Breast epithelium (tissue), 4 donors: ENCODE results near the gene GGPS1. TPM values are rescaled to one million over a fixed set of nuclear protein-coding genes. Genes with fewer than 3 reads are reported as not detected.

Source experiments
- DNase-seq, 2 donors: peaks; one replicate each; pipeline ENCODE4 v3.0.0-alpha.2; 2019; ENCODE audit warnings: low spot score in 2 of 2
- H3K27ac ChIP-seq, 2 donors: fragments of 200-600 bp; sonication (generic) in 1 of 2; one replicate each; pipeline ENCODE4 v1.5.1; 2016 to 2019; ENCODE audit warnings: mild to moderate bottlenecking in 1 of 2
- H3K27me3 ChIP-seq, 2 donors: fragments of 200-600 bp; sonication (generic) in 1 of 2; one replicate each; pipeline versions ENCODE4 v1.5.1 to v1.6.0; 2017 to 2019; ENCODE audit warnings: control low read depth in 1 of 2, mild to moderate bottlenecking in 1 of 2
- H3K36me3 ChIP-seq: fragments of 200-600 bp; one replicate; pipeline ENCODE4 v1.5.1; 2019
- H3K4me1 ChIP-seq, 2 donors: fragments of 200-600 bp; sonication (generic); one replicate each; pipeline ENCODE4 v1.5.1; 2016 to 2019; ENCODE audit warnings: control low read depth in 1 of 2
- H3K4me3 ChIP-seq, 3 donors: fragments of 200-600 bp; sonication (generic); 1 replicate in 2 of 3; 2 replicates in 1 of 3; pipeline ENCODE4 v1.5.1; 2016 to 2019; ENCODE audit warnings: mild to moderate bottlenecking in 3 of 3, moderate library complexity in 2 of 3
- H3K9me3 ChIP-seq, 2 donors: fragments of 200-600 bp; sonication (generic) in 1 of 2; one replicate each; pipeline ENCODE4 v1.5.1; 2016 to 2019; ENCODE audit warnings: control low read depth in 1 of 2
- CTCF ChIP-seq, 3 donors: fragments of 450-650 bp; IDR thresholded peaks; one replicate each; pipeline ENCODE4 v1.5.1; 2016 to 2017; ENCODE audit warnings: antibody characterized with exemption in 3 of 3, mild to moderate bottlenecking in 3 of 3, moderate library complexity in 3 of 3
- POLR2A ChIP-seq: fragments of 450-650 bp; IDR thresholded peaks from one replicate; pipeline ENCODE4 v1.6.1; 2016; ENCODE audit warnings: antibody characterized with exemption, mild to moderate bottlenecking, moderate library complexity
- POLR2AphosphoS5 ChIP-seq, 3 donors: sonication (generic); formaldehyde crosslinking; IDR thresholded peaks; one replicate each; pipeline ENCODE4 v1.6.1; 2017; ENCODE audit warnings: antibody characterized with exemption in 3 of 3
- intact Hi-C: fragments of 100-400 bp; cut with DNase I; formaldehyde crosslinking; loops from one replicate; pipeline ENCODE4 v1.15.1; 2023; ENCODE audit warnings: low total_unique reads
- total RNA-seq, 3 donors: library from RNA; depleted of rRNA; stranded (reverse); fragments of >200 nt; gene quantifications; one replicate each; pipeline ENCODE4 v1.1.0, GENCODE V29; 2016

Gene GGPS1
- total RNA-seq, 3 donors from 2014 or later, result 17.7 to 38.3 (median 22.4) TPM

DNA sequence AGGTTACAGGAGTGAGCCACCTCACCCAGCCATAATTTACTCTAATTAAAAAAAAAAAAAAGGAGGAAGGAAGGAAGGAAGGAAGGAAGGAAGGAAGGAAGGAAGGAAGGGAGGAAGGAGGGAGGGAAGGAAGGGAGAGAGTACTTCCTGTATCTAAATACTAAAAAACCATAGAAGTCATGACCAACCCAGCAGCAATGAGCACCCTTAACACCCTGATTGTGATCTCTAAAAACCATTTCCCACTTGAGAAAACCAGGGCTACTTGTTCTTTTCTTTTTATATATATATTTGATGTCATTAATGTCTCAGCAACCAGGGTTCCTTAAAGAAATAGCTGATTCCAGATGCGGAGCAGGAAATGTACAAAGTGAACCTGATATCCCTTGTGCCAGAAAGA is 31.6 kb upstream of the GGPS1 start:
- H3K4me1 ChIP-seq, result no peaks in the 10 kb centered on the region
- peak overlapping the region; percentile 63 to 69 for H3K27ac ChIP-seq
- TF ChIP-seq POLR2AphosphoS5 (IDR thresholded peaks at IDR 0.05), result no peak
- intact Hi-C loops, result loop anchor here (2.0 kb wide), 1 partner anchor 48 kb away; no protein-coding TSS in a partner anchor
- H3K27me3 ChIP-seq, result no peaks in the 10 kb centered on the region
- no peaks in the 10 kb centered on the region for H3K36me3 ChIP-seq
- no peak for DNase-seq
- no peak overlapping the region for H3K4me3 ChIP-seq
- no peaks in the 10 kb centered on the region for H3K9me3 ChIP-seq

GRCh38 chr1:235297579-235297978 is 30.8 kb upstream of the GGPS1 start:
- no peak for TF ChIP-seq CTCF (IDR thresholded peaks at IDR 0.05)
- TF ChIP-seq POLR2AphosphoS5 (IDR thresholded peaks at IDR 0.05), result no peak
- TF ChIP-seq POLR2A, result no peak
- Histone ChIP-seq H3K9me3 (no peaks in the 10 kb centered on the region), H3K27ac (no peak overlapping the region), H3K36me3 (no peaks in the 10 kb centered on the region), H3K4me3 (no peak overlapping the region), H3K4me1 (no peaks in the 10 kb centered on the region), H3K27me3 (no peaks in the 10 kb centered on the region)
- DNase-seq, result no peak
- intact Hi-C loops, result loop anchor here (2.0 kb wide), 1 partner anchor 49 kb away; no protein-coding TSS in a partner anchor

DNA sequence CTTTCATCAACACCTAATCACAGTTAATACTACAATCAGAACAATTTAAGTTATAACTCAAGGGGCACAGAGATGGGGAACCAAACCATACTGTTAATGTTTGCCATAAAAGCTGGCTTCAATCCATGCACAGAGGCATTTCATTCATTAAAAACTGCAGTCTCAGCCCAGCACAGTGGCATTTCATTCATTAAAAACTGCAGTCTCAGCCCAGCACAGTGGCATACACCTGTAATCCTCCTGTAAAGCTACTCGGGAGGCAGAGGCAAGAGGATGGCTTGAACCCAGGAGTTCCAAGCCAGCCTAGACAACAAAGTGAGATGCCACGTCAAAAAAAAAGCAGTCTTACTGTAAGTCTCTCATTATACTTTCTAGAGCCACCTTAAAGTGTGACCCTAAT is 29.6 kb upstream of the GGPS1 start:
- Histone ChIP-seq H3K4me1 (no peaks in the 10 kb centered on the region), H3K27ac (no peak overlapping the region), H3K4me3 (no peak overlapping the region), H3K36me3 (no peaks in the 10 kb centered on the region), H3K9me3 (no peaks in the 10 kb centered on the region), H3K27me3 (no peaks in the 10 kb centered on the region)
- DNase-seq, result no peak
- TF ChIP-seq CTCF (IDR thresholded peaks at IDR 0.05), result no peak
- TF ChIP-seq POLR2A, result no peak
- TF ChIP-seq POLR2AphosphoS5 (IDR thresholded peaks at IDR 0.05), result no peak
- intact Hi-C loops, result no loop called here

DNA sequence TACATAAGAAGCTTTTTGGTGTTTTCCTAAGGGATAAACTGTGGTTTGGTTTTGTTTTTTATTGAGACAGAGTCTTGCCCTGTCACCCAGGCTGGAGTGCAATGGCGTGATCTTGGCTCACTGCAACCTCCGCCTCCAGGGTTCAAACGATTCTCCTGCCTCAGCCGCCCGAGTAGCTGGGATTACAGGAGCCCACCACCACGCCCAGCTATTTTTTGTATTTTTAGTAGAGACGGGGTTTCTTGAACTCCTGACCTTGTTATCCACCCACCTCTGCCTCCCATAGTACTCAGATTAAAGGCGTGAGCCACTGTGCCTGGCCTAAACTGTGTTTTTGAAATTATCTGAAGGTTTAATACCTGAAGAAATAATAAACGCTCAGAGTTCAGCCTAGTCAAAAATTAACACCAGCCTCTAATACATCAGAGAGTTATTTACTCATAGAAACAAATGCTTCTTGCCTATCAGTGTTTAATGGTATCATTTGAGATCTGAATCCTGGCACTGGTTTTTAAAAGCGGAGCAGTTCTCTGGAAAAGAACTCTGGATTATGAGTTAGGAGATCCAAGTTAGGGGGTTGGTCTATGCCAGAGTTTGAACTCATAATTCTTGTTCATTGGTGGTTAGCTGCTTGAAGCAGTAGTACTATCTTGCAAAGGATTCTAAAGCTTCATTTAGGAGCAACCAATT is 29.1 kb upstream of the GGPS1 start:
- Histone ChIP-seq H3K4me1 (no peaks in the 10 kb centered on the region), H3K9me3 (no peaks in the 10 kb centered on the region), H3K36me3 (no peaks in the 10 kb centered on the region), H3K27me3 (no peaks in the 10 kb centered on the region), H3K27ac (no peak overlapping the region), H3K4me3 (no peak overlapping the region)
- DNase-seq, result no peak
- TF ChIP-seq POLR2A (no peak), POLR2AphosphoS5 (IDR thresholded peaks at IDR 0.05) (no peak), CTCF (IDR thresholded peaks at IDR 0.05) (no peak)
- intact Hi-C loops, result no loop called here

- Histone ChIP-seq H3K4me1 (no peaks in the 10 kb centered on the region), H3K4me3 (no peak overlapping the region), H3K9me3 (no peaks in the 10 kb centered on the region), H3K36me3 (no peaks in the 10 kb centered on the region), H3K27ac (no peak overlapping the region), H3K27me3 (no peaks in the 10 kb centered on the region)
- DNase-seq, result no peak
- no peak for TF ChIP-seq POLR2A
- TF ChIP-seq CTCF (IDR thresholded peaks at IDR 0.05), result no peak
- no peak for TF ChIP-seq POLR2AphosphoS5 (IDR thresholded peaks at IDR 0.05)
- intact Hi-C loops, result no loop called here
Observed at GRCh38 chr1:235302143-235302542, 26.2 kb upstream of the GGPS1 start.
